NCI-H2196 (cell line): ENCODE results near the gene RNASEL.

Experiments used
- DNase-seq: peaks from one replicate; lab custom pipeline; 2025; ENCODE audit not compliant: unreplicated experiment; lab: John Stamatoyannopoulos, UW

The RNASEL gene

DNA sequence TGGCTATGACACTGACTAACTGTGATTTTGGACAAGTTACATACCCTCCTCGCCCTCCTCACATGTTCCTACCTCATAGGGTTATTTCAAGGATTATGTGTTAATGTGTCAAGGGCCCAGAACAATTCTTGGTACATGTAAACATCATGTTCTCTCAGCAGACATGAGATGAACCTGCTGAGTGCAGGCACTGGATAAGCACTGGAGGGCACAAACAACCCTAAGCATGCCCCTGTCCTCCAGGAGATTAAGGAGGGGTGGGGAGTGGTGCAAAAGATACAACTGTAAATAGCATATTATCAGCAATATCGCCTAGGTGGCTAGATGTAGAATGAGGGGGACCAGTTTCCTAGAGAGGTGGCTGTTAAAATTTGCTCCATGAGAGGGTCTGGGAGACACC is 32.9 kb upstream of the RNASEL start:
- no peak for DNase-seq

DNA sequence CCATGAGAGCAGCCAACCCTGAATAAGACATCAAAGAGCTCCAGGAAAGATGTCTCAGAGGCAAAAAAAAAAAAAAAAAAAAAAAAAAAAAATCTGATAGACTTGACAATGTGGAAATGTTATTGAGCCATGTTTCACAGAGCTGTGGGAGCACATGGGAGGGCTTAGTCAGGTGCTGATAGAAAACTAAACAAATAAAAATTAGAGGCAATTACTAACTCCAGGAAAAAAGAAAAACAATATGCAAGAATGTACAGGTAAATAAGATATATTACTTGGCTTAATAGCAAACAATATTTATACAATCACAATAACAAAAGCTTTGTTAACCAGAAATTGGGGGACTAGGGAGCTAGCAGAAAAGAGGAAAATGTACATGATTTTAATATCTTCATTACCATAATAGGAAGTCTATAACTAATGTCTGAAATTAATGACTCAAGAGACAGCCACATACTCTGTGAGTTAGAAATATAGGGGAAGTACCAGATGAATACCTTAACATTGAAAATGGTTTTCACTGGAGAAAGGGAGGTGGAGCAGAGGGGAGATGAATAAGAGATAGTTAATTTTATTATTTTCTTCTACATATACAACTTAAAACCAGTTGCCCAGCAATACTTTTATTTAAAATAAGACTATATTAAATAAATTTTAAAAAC is 32.0 kb upstream of the RNASEL start:
- DNase-seq, result no peak

DNA sequence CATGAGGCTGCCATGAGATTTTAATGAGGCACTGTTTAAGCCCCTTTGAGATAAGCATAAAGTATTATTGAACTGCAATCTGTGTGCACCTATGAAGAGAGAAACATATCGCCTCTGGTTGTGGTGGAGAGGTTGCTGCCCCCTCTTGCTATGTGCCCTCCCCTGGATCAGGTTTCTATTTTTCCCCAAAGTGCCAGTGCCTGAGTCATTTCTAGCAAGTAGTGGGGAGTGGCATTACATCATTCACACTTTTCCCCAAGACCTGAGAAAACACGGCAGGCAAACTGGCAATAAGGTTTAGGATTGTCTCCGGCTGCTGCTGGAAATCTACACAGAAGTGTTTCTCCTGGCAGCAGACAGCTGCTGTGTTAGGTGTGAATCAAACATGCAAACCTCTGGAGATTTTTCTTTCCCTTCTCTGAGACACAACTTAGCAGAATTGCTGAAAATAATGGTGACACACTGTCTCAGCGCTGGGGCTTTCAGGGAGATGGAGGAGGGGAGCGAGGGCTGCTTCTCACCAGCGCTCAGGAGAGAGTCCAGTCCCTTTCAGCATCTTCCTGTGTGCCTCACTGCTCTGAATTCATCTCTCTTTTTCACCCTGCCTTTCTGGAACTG is 28.8 kb upstream of the RNASEL start:
- no peak for DNase-seq

DNA sequence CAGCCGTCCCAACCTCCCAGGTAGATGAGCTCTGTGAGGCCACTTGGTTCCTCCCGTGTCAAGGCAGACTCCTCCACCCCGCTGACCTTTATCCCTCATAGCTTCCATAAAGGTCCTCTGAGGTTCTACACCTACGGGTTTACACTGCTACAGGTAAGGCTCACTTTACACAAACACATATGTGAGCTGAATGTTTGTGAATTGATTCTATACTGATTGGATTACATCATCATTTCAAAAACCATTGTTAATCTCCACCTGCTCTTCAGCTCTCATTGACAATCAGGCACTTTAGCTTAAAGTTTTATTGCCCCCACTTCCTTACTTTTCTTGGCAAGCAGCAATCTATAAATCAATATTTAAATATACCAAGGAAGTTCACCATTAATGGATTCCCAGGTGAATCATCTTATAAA is 28.0 kb upstream of the RNASEL start:
- DNase-seq, result no peak

DNA sequence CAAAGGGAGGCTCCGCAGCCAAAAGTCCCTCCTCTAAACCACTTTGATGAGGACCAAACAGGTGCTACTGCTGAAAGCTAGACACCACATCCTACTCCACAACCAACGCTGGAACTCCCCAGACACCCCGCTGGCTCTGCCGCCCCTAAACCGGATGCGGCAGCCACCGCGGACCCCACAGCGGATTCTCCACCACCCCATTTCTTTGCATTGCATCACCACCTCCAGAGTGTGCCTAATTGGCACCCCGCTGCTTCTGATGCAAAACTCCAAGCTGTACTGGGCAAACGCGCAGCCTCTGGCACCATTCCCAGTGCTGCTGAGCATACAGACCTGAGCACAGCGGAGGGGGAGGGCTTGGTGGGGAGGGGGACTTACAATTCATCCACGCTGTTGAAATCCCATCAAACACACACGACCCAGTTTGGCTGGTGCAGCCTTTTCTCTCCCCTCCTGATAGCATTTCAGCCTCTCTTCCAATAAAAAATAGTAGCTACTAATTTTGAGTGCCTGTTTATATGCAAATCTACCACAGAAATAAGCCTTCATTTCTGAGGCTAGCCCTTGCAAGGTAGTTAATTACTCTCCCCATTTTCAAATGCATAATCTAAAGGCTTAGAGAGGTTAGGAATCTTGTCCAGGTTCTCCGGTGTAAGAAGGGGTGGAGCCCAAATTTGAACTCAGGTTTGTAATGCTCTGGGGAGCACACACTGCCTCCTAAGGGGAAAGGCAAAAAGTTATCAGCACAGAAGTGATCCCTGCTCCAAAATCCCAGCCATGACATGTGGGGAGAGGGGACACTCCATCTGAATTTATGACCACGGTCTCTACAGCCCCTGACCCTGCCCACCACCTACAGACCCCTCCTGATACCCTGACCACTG is 27.3 kb upstream of the RNASEL start:
- DNase-seq, result peak; percentile 82

DNA sequence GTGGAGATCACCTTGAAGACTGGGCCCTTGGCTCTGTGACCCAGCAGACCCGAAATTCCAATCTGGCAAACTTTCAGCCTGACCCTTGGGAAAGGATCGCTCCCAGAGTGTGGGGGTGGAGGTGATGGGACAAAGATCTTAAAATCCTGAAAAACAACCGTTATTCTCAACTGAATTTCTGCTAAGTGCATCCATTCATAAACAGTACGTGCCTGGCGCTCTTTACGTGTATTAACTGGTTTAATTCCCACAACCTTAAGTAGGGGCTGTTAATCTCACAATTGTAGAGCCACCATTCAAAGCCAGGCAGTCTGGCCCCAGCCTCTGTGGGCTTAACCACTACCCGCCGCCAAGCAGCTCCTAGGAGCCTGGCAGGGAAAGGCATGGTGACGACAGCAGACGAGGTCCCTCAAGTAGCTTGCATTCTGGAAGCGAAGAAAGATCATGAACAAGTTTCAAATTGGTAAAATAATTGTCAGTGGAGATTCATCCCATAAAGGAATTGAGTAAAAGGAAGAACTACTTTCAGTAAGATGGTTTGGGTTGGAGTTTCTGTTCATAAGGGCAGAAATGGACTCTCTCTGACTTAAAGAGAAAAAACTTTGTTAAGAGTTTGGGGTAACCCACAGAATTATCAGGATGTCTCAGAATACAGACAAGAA is 26.5 kb upstream of the RNASEL start:
- no peak for DNase-seq

DNA sequence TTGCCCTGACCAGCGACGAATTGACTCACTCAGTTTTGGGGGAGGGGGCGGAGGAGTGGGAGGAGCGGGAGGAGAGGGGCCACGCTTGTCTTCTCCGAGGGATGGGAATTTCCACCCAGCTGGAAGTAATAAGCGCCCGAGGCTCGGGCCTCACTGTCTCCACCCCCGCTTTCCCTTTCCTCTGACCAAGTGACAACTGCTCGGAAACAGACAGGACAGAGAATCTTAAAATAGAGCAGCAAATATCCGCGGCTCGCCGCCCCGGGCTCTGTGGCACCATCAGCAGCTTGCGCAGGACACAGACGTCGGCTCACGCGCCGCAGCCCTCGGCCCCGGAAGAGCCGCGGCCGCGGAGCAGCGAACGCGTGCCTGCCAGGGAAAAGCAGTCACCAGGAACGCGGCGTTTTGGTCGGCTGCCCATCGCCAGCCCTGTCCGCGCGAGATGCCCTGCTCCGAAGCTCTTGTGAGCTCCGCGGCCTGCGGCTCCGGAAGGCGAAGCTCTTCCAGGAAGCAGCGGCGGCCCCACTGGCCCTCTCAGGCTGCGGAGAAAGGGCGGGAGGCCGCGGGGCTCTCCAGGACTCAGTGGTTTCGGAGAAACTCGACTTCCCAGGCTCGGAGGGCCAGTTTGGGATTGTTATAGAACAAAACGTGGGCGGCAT is 25.9 kb upstream of the RNASEL start:
- no peak for DNase-seq

DNA sequence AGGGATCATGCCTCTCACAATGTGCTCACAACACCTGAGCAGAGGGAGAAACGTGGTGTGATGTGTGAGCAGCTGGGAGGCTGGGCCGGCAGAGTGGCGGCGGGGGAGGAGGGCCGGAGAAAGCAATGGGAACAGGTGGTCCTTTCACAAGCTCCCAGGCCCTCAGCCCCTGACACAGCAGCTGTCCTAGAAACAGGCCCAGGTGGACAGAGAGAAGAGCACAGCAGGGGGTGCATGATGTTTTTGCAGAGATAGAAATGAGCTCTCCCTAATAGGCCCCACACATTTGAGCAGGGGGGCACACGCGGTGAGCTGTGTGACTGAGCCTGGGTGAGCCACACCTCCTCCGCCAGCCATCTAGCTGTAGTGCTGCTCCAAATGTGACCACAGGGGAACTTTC is 22.7 kb upstream of the RNASEL start:
- peak; percentile 37 for DNase-seq

DNA sequence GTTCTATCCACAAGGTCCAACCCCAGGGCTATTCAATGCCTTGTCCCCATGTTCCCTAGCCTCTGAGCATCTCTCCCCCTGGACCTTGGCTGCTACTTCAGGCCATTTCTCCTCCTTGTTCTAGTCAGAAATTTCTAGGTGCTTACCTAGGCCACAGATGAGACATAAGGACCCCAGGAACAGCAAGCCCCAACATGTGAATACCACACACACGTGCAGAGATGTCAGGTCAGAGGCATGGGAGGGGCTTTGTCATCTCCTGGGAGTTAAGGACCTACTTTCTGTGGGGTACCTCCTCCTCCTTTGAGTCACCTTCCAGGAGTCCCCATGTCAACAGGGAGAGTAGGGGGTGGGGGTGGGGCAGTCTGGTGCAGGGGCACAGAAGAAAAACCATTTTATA is 22.3 kb upstream of the RNASEL start:
- DNase-seq, result no peak

DNA sequence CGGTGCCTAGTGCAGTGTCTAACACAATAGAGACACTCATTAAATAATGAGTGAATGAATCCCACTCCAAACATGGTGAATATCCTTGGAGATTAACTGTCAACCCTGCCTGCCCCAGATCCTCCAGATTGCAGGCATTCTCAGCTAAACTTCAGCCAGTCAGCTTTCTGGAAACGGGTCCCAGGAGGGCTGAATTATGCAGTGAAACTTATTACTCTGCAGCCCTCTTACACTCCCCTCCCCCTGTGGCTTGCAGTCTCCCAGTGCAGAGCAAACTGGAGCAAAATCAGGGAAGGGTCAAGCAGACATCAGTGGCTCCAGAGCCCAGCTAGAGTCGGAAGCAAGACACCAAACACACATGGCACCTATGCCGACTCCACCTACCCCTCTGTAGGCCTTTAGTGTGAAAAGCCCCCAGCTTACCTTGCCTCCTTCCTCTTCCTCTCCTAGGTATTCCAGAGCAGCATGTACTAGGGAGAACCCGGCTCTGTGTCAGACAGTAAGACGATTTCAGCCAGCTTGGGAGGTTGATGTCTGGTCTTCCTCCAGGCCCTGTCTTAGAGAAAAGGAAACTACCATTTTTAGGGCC is 21.6 kb upstream of the RNASEL start:
- DNase-seq, result no peak

DNA sequence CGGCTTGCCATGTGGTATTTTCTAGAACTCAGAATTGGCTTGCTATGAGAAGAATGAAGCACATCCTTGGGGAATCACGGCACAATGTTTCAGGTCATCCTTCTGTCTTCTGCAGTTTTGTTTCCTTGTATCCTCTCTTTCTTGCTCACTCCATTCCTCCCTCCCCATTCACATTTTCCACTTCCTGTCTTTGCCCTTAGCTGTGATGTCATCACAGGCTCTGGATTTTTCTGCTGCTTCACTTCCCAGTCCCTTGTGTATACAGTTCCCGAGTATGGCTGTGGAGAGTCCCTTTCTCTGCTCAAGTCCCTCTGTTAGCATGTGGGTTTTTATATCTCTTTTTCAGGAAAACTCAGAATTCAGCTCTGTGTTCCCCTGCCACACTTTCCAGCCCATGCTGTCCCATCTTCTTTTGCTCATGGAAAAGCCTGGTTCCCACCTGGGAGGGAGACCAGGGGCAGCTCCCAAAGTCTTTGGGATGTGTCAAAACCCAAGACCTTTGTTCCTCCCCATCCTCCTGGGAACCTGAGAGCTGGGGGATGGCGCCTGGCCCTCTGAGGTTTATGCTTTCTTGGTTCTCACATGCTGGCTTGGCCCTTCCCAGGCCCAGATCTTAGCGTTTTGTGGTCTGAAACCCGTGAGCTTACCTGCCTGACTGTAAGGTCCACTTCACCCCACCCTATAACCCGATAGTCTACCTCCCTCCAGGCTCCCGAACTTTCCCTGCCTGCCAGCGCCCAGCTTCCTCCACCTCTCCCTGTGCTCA is 20.0 kb upstream of the RNASEL start:
- DNase-seq, result peak; percentile 34

DNA sequence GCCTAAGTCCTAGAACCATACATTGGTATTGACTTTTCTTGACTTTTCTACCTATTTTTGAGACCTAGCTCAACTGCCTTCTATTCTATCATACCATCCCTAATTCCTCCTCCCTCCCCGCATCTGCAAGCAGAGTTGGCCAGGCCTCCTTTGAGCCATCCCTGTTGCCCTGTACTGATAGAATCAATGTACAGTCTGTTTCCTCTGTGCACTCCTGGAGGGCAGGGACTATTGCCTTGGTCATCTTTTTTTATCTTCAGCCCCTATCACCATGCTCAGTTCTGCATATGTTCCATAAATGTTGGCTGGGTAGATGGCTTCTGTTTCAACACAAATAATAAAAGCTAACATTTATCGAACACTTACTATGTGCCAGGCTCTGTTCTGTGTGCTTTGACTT is 19.2 kb upstream of the RNASEL start:
- no peak for DNase-seq

DNA sequence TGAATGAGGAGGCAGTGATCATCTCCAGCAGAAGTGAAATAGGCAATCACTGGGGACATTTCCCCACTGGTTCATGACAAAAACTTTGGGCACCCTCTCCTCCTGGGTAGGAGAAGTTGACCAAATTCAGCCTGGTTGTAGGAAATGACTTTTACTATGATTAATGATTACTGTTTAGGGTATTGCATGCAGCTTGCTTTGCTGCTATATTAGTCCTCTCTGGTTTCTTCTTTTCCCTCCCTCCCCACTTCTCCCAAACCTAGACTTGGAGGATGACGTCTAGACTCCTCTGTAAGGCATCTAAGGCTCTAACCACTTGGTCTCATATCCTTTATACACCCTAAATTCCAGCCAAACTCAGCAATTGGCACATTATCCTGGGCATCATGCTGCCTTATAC is 18.5 kb upstream of the RNASEL start:
- no peak for DNase-seq

DNA sequence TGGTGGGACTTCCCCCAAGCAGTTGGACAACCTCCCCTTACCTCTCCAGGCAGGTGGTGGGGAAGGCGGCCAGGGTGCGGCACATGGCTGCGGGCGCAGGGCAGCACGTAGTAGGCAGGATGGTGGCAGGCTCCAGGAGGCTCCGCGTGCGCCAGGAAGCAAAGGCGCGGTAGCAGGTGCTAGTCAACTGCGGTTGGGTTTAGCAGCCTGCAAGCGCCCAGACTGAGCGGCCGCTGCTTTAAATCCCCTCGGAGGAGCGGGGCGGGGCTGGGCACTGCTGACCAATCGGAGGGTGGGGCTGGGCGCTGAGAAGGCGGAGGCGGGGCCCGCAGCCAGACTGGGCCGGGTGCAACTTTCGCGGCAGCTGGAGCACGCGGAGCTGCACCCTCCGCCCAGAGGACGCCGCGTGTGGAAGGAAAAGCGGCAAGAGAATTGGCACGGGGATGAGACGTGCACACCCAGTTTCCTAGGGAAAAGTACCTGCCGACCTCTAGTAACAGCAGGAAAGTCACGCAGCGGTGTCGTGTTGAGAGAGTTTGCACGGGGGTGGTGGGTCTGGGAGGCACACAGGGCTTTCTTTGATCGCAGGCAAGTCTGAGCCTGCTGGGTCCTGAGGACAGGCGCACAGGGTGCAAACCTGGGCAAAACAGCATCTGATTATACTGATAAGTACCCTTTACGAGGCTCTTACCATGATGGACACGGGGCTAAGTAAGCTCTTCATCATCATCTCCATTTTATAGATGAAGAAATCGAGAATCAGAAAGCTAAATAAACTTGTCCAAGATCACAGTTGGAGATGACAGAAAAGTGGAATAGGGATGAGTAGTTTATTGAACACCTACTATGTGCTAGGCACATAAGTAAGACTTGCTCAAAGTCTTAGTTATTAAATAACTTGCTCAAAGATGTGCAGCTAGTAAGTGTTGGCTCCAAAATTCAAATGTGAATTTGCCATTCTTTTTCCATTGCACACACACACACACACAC is 15.4 kb upstream of the RNASEL start, which contains the start of gene RGS16:
RGS16 (minus strand) TSS at position 215 of the 990 bp plus-strand sequence; CDS start at position 85, 130 bp downstream.
- peak; percentile 93 for DNase-seq

DNA sequence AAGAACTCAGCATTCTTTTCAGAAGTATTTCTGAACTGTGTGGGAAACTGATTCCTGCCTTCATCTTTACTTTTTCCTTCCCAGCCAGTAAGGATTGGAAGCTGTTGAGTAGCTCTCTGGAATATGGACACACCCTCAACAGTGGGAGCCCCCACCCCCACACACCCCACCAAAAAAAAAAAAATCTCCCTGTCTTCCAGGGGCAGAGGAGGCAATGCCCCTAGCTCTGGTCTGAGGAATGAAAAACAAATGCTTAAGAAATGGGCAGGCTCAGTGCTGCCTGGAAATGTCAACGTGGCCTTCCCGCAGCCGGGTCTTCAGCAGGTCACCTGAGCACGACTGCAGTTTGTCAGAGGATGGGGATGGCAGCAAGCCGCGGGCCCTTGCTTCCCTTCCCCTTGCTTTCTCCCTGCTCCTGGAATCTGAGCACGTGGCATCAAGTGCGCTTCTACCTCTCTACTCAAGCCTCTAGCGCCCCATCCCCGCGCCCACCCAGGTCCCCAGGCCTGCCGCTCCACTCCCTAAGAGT is 14.7 kb upstream of the RNASEL start:
- DNase-seq, result no peak

DNA sequence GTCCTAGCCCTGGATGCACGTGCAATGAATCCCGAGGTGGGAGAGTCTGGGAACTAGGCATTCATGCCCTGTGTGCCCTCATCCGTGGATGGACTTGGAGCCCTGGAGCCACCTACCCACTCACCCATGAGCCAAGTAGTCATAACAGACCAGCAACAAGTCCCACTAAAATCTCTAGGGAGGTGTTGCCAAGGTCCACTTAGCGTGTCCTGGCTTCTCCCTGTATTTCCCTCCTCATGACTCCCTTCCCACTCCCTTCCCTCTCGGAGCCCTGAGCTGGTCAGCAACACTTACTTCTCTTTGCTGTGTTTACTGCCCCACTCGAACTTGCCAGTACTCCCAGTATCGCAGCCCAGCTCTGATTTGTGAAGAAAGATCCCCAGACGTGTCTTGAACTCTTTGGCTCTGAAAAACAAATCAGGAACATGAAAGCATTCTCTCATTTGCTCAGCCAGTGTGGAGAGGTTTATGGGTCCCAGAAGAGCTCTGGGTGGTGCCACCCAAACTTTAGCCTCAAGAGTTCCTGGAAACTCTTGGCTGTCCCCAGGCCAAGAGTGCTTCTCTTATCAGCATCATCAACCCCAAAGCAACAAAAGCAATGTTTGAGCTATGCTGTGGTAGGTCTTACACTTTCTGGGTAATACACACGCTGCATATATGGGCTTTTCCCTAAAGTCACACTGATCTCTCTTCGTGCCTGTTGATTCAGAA is 14.0 kb upstream of the RNASEL start:
- no peak for DNase-seq

DNA sequence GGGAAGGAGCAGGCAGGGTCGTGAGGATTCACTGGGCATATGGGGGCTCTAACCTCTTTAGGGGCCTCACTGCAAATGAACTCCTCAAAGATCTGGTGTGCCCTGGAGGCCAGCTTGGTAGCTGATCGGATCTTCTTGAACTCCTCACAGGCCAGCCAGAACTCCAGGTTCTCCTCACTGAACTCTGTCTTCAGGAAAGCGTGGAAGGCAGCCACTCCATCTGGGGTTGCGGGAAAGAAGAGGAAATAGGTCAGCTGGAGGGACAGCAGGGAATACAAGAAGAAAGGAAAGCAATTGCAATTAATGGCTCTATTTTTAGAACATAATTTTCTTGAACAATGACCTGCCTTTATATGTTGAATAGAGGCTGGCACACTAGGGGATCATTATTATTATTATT is 12.9 kb upstream of the RNASEL start:
- no peak for DNase-seq

DNA sequence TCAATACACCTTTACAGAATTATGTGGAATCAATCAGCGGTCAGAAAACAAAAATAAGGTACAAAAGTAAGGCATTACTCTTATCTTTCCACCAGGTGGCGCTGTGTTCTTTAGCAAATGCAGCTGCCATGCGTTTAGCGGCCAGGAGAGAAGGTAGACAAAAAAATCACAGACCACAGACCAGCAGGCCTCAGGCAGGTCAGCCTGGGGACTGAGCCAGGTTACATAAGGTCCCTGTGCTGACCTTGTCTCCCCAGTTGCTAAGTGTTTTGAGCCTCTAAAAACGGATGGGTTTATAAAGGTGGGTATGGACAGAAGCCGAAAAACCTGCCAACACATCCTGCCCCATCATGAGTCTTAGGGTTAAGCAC is 12.3 kb upstream of the RNASEL start:
- DNase-seq, result peak; percentile 88
